ENCODE data around the gene ABHD5.

DNA sequence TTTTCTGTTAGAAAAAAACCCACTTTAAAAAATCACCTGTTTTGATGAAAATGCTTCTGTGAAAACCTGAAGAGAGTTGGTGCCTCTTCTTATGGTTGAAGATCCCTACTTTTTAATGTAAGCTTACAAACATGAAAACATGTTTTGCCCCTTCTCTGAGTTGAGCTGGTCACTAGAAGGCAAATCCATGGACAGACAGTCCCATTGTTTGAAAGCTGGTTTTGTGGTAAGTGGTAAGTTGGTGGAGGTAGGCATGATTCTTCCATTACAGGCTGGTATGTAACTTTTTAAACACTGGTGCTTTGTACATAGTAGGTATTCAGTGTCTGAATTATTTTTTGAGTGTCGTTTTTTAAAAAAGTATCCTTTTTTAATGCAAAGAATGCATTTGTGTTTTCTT, 6.1 kb downstream of the ABHD5 start:
- TF ChIP-seq, protein P1, sequence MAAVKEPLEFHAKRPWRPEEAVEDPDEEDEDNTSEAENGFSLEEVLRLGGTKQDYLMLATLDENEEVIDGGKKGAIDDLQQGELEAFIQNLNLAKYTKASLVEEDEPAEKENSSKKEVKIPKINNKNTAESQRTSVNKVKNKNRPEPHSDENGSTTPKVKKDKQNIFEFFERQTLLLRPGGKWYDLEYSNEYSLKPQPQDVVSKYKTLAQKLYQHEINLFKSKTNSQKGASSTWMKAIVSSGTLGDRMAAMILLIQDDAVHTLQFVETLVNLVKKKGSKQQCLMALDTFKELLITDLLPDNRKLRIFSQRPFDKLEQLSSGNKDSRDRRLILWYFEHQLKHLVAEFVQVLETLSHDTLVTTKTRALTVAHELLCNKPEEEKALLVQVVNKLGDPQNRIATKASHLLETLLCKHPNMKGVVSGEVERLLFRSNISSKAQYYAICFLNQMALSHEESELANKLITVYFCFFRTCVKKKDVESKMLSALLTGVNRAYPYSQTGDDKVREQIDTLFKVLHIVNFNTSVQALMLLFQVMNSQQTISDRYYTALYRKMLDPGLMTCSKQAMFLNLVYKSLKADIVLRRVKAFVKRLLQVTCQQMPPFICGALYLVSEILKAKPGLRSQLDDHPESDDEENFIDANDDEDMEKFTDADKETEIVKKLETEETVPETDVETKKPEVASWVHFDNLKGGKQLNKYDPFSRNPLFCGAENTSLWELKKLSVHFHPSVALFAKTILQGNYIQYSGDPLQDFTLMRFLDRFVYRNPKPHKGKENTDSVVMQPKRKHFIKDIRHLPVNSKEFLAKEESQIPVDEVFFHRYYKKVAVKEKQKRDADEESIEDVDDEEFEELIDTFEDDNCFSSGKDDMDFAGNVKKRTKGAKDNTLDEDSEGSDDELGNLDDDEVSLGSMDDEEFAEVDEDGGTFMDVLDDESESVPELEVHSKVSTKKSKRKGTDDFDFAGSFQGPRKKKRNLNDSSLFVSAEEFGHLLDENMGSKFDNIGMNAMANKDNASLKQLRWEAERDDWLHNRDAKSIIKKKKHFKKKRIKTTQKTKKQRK (IDR thresholded peaks at IDR 0.05; ENCODE audit: low read length): no peak
- TF ChIP-seq ZNF335 (CRISPR knock-in tag; IDR thresholded peaks at IDR 0.05) (no peak), PCBP2 (optimal IDR thresholded peaks at IDR 0.05; ENCODE audit: low read depth, low read length, poor library complexity, severe bottlenecking) (no peak), POLR2AphosphoS5 (IDR thresholded peaks at IDR 0.05; ENCODE audit: low read depth, low read length) (no peak), ZNF619 (CRISPR knock-in tag; IDR thresholded peaks at IDR 0.05) (no peak), XRCC5 (optimal IDR thresholded peaks at IDR 0.05; ENCODE audit: low read length) (no peak), MYNN (CRISPR knock-in tag; IDR thresholded peaks at IDR 0.05; ENCODE audit: low read depth) (no peak), ARID2 (CRISPR knock-in tag; IDR thresholded peaks at IDR 0.05; ENCODE audit: borderline replicate concordance) (no peak), TGIF2 (CRISPR knock-in tag; IDR thresholded peaks at IDR 0.05) (no peak), ZNF124 (CRISPR knock-in tag; IDR thresholded peaks at IDR 0.05) (no peak), KMT2A (CRISPR knock-in tag; IDR thresholded peaks at IDR 0.05) (no peak), ZSCAN20 (CRISPR knock-in tag; IDR thresholded peaks at IDR 0.05; ENCODE audit: borderline replicate concordance) (no peak)
- TF ChIP-seq, protein P2, sequence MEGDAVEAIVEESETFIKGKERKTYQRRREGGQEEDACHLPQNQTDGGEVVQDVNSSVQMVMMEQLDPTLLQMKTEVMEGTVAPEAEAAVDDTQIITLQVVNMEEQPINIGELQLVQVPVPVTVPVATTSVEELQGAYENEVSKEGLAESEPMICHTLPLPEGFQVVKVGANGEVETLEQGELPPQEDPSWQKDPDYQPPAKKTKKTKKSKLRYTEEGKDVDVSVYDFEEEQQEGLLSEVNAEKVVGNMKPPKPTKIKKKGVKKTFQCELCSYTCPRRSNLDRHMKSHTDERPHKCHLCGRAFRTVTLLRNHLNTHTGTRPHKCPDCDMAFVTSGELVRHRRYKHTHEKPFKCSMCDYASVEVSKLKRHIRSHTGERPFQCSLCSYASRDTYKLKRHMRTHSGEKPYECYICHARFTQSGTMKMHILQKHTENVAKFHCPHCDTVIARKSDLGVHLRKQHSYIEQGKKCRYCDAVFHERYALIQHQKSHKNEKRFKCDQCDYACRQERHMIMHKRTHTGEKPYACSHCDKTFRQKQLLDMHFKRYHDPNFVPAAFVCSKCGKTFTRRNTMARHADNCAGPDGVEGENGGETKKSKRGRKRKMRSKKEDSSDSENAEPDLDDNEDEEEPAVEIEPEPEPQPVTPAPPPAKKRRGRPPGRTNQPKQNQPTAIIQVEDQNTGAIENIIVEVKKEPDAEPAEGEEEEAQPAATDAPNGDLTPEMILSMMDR (CRISPR knock-in tag; IDR thresholded peaks at IDR 0.05): no peak
- TF ChIP-seq, protein P3, sequence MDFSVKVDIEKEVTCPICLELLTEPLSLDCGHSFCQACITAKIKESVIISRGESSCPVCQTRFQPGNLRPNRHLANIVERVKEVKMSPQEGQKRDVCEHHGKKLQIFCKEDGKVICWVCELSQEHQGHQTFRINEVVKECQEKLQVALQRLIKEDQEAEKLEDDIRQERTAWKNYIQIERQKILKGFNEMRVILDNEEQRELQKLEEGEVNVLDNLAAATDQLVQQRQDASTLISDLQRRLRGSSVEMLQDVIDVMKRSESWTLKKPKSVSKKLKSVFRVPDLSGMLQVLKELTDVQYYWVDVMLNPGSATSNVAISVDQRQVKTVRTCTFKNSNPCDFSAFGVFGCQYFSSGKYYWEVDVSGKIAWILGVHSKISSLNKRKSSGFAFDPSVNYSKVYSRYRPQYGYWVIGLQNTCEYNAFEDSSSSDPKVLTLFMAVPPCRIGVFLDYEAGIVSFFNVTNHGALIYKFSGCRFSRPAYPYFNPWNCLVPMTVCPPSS (IDR thresholded peaks at IDR 0.05): no peak

Data from HepG2 (cell line).